Stimulated activated CD4-positive, alpha-beta T cell treated with anti-CD3 and anti-CD28 coated beads, Interleukin-4, amount 100 ng/mL, for 1 hour (primary cell): ENCODE data around the gene LEMD2.
"Not testable (repeated sequence)": the region's sequence is repeated elsewhere in the genome, so short reads cannot be mapped to it uniquely, and the experiment has no call there.

Experiments
- DNase-seq: peaks from one replicate; pipeline ENCODE4 v3.0.0-alpha.2; 2020

The LEMD2 gene

DNA sequence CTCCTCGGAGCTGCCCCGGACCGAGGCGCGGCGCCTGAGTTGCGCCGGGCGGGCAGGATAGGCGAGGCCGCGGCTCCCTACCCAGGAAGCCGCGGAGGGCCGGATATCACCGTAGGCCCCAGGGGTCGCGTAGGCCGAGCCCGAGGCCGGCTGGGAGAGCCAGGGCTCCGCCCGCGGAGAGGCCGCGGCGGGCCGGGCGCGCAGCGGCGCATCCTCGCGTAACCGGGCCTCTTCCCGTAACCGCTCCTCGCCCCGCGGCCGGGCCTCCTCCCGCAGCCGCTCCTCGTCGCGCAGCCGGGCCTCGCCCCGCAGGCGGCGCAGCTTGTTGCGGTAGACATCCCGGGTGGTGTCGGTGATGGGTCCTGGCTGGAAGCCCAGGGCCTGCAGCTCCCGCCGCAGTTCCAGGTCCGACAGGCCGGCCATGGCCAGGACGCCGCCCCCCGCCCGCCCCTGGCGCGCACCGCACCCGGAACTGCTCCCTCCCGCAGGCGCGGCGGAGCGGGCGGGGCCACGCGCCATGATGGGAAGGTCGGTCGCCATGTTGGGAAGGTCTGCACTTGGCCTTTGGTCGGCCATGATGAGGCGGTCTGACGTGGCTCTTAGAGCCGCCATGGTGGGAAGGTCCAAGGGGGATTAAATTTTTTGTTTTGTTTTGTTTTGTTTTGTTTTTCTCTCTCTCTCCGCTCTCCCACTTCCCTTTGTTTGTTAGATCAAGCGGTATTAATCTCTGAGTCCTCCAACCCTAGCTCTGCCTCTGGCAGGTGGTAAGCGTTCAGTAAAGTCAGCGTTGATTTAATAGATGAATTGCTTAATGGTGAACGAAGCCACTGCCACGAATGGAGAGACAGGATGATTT, at the start of gene LEMD2:
Gene LEMD2 (minus strand): TSS at position 437 of the 856 bp plus-strand sequence. CDS start 14 bp downstream, at position 423.
- peak; percentile 93 for DNase-seq

DNA sequence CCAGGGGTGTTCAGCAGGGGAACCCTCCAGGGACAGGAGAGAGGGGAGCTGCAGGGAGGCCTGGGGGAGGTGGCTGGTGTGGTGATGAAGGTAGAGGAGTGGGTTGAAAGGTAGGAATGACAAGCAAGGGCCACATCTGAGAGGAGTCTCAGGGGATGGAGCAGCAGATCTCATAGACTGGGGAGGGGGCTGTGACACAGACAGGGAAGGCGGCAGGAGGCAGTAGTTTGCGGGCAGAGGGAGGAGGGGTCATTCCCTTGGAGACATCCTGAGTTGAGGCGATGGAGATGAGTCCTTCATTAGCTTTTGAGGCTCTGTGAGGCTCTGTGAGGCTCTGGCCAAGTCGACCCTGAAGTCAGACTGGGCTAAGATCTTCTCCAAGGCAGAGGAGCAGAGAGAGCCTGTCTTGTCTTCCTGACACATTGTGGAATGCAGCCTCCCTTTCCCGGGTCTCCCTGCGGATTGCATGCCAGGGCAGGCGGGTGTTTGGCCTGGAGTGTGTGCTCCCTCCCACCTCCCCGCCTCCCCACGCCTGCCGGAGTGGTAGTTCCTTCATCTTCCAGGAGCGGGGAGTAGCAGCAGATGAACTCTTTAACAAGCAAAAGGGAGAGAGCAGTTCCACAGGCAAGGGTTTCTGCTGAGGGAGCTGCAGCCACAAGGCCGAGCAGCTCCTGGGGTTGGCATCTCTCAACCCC, 49.2 kb upstream of the LEMD2 start:
- DNase-seq: no peak

DNA sequence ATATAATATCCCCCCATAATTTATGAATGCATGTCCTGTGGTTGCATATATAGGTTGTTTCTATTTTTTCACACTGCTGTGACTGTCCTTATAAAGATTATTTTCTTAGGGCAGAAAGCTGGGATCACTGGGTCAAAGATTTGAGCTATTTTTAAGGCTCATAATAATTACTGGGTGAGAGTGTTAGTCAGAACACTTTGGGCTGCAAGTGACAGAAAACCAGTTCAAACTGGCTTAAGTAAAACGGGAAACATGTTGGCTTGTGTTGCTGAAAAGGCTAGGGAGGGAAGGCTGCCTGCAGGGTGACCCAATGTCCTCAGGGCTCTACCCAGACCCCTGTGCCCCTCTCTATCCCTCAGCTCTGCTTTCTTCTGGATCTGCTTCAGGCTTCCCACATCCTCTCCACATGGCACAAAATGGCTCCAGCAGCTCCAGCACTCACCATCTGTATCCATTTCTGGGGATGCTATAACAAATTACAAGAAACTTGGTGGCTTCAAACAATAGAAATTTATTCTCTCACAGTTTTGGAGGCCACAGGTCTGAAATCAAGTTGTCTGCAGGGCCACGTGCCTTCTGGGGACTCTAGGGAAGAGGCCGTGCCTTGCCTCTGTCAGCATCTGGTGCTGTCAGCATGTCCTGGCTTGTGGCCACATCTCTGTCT, 48.0 kb upstream of the LEMD2 start:
- no peak for DNase-seq

DNA sequence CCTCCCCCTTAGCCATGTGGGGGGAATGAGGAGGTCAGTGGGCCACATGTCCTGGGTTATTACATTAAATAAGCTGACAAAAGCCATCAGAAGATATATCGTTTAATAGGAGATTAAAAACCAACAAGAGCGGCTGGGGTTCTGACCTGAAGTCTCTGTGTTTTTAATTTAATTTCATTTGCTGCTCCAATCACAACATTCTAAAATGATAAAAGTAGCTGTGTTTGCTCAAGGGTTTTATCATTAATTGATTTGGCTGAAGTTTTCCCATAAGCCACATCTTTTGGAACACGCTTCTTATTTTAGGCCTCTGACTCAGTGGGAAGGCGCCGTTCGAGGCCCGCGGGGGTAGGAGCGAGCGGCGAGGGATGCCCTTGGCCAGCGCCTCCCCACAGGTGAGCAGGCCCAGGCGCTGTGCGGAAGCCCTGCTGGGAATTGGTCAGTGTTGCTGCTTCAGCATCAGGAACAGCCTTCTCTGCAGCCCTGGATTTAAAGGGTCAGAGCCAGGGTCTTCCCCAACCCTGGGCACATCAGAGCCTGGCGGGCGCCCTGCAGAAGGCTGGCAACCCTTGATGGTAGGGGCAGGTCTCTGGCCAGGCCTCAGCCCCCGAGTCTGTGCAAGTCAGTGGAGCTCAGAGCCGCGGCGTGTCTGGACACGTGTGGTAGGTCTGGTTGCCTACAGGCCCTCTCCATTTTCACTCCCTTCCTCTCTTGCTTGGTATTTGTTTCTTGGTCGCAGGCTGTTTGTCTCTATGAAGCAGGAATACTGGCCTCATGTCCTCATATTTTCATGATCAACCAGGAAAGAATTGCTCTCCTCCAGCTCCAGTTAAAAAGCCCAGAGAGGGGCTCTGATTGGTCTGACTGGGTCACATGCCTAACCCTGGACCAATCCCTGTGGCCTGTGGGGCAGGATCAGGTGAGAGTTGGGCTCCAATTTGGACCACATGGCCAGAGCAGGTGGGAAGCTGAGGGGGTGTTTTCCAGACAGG, 45.8 kb upstream of the LEMD2 start:
- DNase-seq: no peak

DNA sequence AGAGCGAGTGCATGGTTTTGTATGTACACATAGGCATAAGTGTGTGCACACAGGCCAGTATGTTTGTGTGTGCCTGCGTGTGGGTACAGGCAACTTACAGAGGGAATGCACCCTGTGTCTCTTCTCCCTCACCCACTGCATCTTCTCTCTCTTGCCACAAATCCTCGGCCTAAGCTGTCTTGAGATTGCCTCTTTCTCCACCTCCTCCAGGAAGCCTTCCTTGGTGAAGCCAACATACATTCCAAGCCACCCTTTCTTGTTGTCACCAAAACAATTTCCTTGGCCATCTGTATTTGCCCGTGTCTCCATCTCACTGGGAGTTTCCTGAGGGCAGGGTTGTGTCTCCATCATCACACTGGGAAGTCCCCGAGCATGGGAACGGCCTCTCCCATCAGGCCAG, 44.7 kb upstream of the LEMD2 start:
- DNase-seq: no peak

DNA sequence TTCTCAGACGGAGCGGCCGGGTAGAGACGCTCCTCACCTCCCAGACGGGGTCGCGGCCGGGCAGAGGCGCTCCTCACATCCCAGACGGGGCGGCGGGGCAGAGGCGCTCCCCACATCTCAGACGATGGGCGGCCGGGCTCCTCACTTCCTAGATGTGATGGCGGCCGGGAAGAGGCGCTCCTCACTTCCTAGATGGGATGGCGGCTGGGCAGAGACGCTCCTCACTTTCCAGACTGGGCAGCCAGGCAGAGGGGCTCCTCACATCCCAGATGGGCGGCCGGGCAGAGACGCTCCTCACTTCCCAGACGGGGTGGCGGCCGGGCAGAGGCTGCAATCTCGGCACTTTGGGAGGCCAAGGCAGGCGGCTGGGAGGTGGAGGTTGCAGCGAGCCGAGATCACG, 43.9 kb upstream of the LEMD2 start:
- not testable (repeated sequence) for DNase-seq

DNA sequence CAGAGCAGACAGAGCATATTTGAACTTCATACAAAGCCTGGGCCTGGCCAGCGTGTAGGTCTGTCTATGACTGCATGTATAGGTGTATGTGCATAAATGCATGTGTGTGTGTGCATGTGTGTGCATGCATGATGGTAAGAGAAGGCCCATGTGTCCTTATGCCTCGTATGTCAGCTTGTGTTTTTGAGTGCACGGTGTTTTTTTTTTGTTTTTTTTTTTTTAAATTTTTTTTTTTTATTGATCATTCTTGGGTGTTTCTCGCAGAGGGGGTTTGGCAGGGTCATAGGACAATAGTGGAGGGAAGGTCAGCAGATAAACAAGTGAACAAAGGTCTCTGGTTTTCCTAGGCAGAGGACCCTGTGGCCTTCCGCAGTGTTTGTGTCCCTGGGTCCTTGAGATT, 42.8 kb upstream of the LEMD2 start:
- not testable (repeated sequence) for DNase-seq

DNA sequence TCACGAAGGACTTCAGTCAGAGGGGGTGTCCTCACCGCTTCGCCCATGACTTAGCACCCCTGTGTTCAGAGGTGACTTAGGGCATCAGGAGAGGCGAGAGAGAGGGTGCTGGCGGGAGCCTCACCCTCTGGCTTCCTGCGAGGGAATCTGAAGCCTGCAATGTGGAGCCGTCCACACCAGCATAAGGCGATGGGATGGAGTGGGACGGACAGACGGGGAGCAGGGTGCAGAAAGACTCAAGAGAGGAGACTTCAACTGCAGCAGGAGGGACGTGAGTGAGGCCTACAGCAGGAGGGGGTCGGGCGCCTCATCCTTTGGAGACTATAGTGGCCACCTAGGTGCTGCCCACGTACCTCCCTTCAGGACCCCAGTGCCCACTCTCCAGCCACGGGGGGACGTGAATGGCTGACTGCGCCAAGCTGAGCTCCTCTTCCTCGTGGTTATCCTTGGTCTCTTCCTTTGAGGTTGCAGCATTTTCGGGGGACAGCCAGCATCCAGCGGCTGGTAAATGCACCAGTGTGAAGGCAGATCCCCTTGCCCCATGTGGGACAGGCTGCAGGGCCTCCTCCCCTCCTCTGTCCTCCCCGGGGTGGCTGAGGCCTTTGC, 41.8 kb upstream of the LEMD2 start:
- DNase-seq: no peak

DNA sequence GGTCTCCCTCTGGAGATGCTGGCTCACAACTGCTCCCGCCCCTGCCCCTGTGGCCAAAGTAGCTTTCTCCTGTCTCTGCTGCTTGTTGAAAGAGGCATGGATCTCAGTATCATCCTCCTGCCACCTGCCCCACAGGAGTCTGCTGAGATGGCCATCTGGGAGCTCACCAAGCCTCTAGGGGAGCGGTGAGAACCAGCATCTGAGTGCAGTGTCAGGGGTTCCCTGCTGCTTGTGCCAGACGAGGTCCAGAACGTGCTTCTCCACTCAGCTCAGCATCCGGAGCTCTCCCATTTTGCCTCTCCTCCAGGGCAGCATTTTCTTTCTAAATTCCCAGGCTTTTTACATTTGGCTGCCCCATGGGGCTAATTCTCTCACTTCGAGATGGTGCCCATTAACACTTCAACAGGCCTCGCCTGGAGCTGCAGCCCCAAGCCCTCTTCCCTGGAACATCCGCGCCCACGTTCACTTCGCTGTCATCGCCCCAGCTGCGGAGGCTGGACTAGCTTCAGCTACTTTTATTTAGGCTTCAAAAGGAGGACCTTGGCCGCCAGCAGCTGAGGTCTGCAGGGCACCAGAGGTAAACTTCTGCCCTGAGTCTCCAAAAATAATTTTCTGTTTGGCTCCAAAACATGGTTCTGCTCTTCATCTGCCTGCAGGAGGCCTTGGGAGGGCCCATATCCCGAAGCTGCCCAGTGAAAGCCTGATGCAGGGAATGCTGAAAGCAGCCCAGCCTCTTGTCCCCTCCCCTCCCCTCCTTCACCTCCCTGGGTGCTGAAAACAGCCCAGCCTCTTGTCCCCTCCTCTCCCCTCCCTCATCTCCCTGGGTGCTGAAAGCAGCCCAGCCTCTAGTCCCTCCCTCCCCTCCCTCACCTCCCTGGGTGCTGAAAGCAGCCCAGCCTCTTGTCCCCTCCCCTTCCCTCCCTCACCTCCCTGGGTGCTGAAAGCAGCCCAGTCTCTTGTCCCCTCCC, 40.1 kb upstream of the LEMD2 start:
- no peak for DNase-seq

DNA sequence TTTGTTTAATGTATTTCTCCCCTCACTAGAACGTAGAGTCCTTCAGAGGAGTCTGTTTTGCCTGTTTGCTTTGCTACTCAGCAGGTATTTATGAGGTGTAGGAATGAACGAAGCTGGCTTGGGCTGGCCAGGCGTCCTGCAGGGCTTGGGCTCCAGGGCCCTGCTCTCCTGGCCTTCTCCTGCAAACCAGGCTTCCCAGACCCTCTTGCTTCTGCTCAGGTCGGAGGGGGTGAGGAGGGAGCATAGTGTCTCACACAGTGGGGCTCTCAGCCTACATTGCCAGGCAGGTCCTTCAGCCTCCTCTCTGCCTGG, 39.5 kb upstream of the LEMD2 start:
- DNase-seq: no peak

DNA sequence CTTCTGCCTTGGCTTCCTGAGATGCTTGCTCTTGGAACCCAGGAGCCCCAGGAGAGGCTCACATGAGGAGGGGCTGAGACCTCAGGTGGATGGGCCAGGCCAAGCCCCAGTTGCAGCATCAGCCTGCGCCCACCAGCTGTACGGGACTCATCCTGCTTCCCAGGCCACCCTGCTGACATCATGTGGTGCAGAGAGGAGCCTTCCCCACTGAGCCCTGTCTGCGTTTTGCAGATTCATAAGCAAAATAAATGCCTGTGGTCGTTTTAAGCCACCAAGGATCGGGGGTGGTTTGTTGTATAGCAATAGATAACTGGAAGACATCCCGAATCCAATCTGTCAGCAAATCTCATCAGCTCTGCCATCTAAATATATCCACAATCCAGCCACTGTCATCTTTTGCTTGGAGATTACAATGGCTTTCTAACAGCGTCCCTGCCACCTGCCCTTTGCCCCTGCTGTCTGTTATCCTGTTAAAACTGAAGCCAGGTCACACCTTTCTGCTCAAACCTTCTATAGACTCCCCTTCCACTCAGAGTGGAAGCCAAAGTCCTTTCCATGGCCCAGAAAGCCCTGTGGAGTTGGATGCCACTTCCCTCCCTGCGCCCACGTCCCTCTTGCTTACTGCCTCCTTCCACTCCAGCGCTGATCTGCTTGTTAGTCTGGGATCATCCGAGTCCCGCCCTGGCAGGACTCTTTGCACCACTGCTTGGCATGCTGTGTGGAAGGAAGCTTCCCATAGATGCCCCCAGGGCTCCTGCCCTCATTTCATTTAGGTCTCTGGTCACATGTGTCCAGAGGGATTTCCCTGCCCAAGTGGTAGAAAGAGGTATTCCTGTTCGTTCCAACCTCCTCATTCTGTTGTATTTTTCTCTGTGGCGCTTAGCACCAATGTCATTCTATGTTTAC, 38.9 kb upstream of the LEMD2 start:
- no peak for DNase-seq

DNA sequence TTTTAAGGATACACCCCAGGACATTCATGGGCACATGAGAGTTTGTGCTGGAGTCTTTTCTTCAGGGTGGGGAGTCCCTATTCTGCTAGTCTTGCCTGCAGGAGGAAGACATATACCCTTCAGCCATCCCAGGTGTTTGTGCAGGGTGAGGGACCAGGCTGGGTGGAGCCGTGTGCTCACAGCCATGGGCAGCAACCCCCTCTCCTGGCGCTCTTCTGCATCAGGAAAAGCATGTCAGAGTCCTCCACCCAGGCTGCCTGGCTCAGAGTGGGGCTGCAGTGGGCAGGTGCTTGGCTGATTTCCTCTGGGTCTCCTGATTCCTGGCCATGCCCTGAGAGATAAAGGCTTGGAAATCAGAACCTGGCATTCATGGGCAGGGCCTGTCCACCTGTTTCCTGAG, 37.6 kb upstream of the LEMD2 start:
- DNase-seq: no peak

DNA sequence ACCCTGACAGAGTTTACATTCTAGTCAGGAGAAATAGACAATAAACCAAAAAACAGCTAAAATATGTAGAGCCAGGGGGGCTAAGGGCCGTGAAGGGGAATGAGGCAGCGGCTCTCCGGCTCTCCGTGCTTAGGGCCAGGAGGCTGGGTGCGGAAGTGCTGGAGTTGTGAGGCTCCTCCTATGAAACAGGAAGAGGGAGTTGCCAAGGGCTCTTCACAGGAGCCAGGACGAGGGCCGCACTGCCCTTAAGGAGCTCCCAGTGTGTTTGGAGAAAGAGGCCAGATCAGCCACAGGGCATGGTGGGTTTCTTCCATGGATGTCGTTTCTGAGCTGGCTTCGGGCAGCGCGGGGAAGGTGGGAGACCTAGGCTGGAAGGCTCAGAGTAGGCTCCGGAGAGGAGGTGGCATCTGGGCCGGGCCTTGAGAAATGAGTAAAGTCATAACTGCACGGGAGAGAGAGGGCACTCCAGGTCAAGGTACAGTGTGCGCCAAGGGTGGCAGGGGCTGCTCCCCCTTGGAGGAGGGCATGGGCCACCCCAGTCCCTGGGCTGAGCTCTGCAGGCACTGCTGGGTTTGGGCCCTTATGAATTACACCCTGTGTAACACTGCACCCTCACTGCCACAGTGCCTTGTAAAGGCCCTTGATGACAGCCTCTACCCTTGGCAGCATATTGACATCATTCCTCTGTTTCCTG, 35.7 kb upstream of the LEMD2 start:
- no peak for DNase-seq

DNA sequence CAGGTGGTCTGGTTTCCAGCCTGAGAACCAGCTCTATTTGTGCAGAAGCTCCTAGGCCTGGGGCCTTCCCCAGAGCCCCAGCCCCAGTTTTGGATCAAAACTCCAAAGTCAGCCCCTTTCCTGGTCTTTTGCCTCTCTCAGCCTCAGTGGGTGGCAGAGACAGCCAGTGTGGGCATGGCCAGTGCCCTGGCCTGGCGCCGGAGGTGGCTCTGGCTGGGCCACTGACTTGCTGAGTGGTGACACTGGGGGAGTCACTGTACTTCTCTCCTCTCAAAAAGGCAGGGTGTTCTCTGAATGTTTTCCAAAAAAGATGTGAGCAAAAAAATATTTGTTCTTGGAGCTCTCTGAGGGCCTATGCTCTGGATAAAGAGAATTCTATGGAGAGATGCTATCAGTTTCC, 34.9 kb upstream of the LEMD2 start:
- DNase-seq: no peak

DNA sequence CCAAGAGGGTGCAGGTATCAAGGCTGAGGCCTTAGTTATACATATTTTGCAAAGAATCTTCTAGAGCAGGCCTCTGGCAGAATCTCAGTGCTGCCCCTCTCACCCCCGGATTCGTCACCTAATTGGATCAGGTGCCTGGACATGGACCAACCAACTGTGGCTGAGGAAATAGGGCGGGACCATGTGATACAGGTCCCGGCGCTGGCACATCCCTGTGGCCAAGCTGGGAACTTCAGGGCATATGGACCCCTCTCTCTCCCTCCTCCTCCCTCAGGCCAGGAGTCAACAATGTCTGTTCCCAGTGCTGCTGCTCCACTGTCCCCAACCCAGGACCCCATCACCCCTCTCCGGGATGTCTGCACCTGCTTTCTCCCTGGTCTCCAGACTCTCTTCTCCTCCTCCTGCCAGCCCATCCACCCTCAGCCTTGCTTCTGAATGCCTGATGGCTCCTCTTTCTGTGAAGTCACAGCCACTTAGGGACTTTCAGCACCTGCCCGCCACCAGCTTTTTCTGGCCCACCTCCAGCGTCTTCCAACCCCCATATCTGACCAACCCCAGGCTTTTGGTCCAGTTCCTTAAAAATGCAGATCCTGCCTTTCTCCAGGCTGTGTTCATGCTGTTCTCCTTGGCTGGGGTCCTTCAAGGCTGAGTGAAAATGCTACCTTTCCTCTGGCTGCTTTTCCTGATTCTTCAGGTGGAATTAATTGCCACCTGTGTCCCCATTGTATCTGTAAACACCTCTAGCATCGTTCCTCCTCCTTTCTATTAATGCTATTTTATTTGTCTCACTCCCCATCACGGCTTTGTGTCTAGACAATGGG, 33.9 kb upstream of the LEMD2 start:
- DNase-seq: no peak

DNA sequence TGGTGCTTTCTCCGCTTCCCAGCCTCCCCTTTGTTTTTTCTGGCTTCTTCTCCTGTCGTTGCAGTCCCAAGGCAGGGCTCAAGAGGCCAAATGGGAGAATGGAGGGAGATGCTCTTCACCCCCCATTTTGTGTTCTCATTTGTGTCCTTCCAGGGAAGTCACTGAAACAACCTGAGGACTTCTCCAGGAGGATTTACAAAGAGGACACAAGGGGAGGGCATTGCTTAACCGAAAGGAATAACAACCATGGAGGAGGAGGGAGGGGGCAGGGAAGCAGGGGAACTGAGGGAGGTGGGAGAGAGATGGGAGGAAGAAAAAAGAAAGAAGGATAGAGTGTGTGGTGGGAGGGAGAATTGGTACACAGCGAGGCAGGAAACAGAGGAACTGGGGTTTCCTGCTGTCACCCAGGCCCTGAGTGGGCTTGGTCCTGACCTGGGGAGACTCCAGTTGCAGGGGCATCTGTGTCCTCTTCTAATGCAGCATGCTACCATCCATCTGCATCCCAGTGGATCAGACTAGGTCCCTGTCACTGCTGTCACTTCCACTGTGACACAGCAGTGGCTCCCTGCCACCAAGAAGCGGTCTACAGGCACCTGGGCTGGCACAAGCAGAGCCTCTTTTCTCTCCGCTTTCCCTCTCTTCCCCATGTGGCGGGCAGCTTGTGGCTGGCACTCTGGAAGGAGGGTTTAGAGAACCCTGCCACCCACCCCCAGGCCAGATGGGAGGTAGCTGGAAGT, 32.0 kb upstream of the LEMD2 start:
- no peak for DNase-seq

DNA sequence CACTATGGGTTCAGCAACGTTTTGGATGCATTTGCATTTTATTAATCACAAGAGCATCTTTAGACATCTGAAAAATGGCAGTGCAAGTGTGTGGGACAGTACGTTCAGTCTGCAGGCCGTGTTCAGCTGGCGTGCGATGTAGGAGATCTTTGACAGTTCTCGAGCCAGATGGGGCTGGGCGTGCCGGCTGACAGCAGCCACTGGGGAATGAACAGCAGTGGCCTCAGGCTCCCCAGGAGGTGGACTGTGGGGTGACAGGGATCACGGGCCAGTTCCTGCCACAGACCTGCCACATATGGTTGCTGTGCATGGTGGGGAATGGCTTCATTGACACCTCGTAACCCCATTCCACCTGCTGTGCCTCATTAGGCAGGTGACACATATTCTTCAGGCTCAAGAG, 31.3 kb upstream of the LEMD2 start:
- DNase-seq: no peak

DNA sequence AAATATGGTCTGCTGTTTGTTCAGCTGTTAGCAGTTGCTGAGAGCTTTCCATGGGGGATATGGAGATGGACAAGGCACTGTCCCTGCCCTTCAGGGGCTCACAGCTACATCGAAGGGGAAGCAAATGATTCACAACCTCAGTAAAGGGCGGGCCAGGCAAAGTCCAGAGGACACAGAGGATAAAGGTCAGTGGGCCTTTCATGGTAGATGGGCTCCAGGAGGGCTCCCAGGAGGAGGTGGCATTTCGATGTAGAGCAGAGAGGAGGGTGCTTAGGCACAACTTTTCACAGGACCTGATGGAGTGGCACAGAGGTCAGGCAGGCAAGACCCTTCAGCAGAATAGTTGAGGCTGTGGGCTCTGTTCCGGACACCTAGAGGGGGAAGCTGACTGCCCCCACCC, 30.1 kb upstream of the LEMD2 start:
- no peak for DNase-seq
